CD4-positive, alpha-beta T cell treated with Interleukin-4 for 4 hours (primary cell): ENCODE measurements around the gene FSCN2.
"Not testable (repeated sequence)": the region's sequence is repeated elsewhere in the genome, so short reads cannot be mapped to it uniquely, and the experiment has no call there.

Experiments
- DNase-seq: peaks from one replicate; pipeline ENCODE4 v3.0.0-alpha.2; 2020

The FSCN2 gene

GRCh38 chr17:81526662-81527571 lies 1.3 kb upstream of the FSCN2 start:
- DNase-seq = no peak

- DNase-seq = no peak
Observed at GRCh38 chr17:81528384-81528650, 140 bp downstream of the FSCN2 start.

GRCh38 chr17:81528651-81529436 lies 667 bp downstream of the FSCN2 start:
- DNase-seq = no peak

- no peak for DNase-seq
Observed at GRCh38 chr17:81529437-81529803, 1.2 kb downstream of the FSCN2 start.

- not testable (repeated sequence) for DNase-seq
Observed at GRCh38 chr17:81531013-81531412, 2.8 kb downstream of the FSCN2 start.

GRCh38 chr17:81531998-81532404 lies 3.8 kb downstream of the FSCN2 start:
- DNase-seq = not testable (repeated sequence)

GRCh38 chr17:81532490-81533287 lies 4.5 kb downstream of the FSCN2 start:
- no peak for DNase-seq

GRCh38 chr17:81533339-81534141 lies 5.4 kb downstream of the FSCN2 start:
- DNase-seq = no peak

GRCh38 chr17:81534157-81535006 lies 6.2 kb downstream of the FSCN2 start:
- DNase-seq = no peak

- no peak for DNase-seq
Observed at GRCh38 chr17:81535007-81535328, 6.8 kb downstream of the FSCN2 start.

- DNase-seq = no peak
Observed at GRCh38 chr17:81535480-81536298, 7.5 kb downstream of the FSCN2 start.

GRCh38 chr17:81536299-81537290 lies 8.4 kb downstream of the FSCN2 start:
- DNase-seq = no peak

GRCh38 chr17:81537343-81537855 lies 9.2 kb downstream of the FSCN2 start:
- DNase-seq = peak; percentile 8

- DNase-seq = no peak
Observed at GRCh38 chr17:81537856-81538555, 9.8 kb downstream of the FSCN2 start.

GRCh38 chr17:81538651-81539570 lies 10.7 kb downstream of the FSCN2 start:
- DNase-seq = no peak

- DNase-seq = no peak
Observed at GRCh38 chr17:81539571-81539900, 11.4 kb downstream of the FSCN2 start.

GRCh38 chr17:81539961-81540675 lies 11.9 kb downstream of the FSCN2 start:
- DNase-seq = no peak
